NCI-H2081 (cell line): Measurements from ENCODE around the gene ZFC3H1.
A peak's percentile ranks its signal among the peaks of the same experiment; 100 is the strongest.
"Not testable (repeated sequence)": the region's sequence is repeated elsewhere in the genome, so short reads cannot be mapped to it uniquely, and the experiment has no call there.

ENCODE experiments used
- DNase-seq, 2 experiments: peaks; one replicate each; lab custom pipeline; 2025; lab: John Stamatoyannopoulos, UW

Gene ZFC3H1

GRCh38 chr12:71663561-71664410, at the start of gene ZFC3H1, which contains the start of gene THAP2:
Gene ZFC3H1, minus strand, starts transcription at chr12:71663848. Its CDS starts 238 bp downstream, at chr12:71663610.
Gene THAP2, plus strand, starts transcription at chr12:71664301. Its CDS starts 209 bp downstream, at chr12:71664510.
- peak; percentile 97 to 100 for DNase-seq

- no peak for DNase-seq
Measured at GRCh38 chr12:71710276-71711125, 46.9 kb upstream of the ZFC3H1 start.

- no peak for DNase-seq
Measured at GRCh38 chr12:71708658-71709057, 45.0 kb upstream of the ZFC3H1 start.

- DNase-seq, result no peak
Measured at GRCh38 chr12:71704920-71705319, 41.3 kb upstream of the ZFC3H1 start.

- no peak for DNase-seq
Measured at GRCh38 chr12:71703206-71703605, 39.6 kb upstream of the ZFC3H1 start.

- DNase-seq, result no peak
Measured at GRCh38 chr12:71702590-71702989, 38.9 kb upstream of the ZFC3H1 start.

- DNase-seq, result not testable (repeated sequence)
Measured at GRCh38 chr12:71702181-71702580, 38.5 kb upstream of the ZFC3H1 start.

- no peak for DNase-seq
Measured at GRCh38 chr12:71695782-71696181, 32.1 kb upstream of the ZFC3H1 start.

- no peak for DNase-seq
Measured at GRCh38 chr12:71694099-71694820, 30.6 kb upstream of the ZFC3H1 start.

GRCh38 chr12:71693651-71694050, 30.0 kb upstream of the ZFC3H1 start:
- not testable (repeated sequence) for DNase-seq

- no peak for DNase-seq
Measured at GRCh38 chr12:71693126-71693525, 29.5 kb upstream of the ZFC3H1 start.

GRCh38 chr12:71691504-71692129, 28.0 kb upstream of the ZFC3H1 start:
- peak in 1 of 2 experiments; percentile 18 for DNase-seq

GRCh38 chr12:71688961-71689570, 25.4 kb upstream of the ZFC3H1 start:
- no peak for DNase-seq

GRCh38 chr12:71687172-71687571, 23.5 kb upstream of the ZFC3H1 start:
- DNase-seq, result not testable (repeated sequence)

GRCh38 chr12:71686658-71687025, 23.0 kb upstream of the ZFC3H1 start:
- no peak for DNase-seq

GRCh38 chr12:71685914-71686657, 22.4 kb upstream of the ZFC3H1 start, which contains the start of gene TMEM19:
Gene TMEM19, plus strand, starts transcription at chr12:71686082. Its CDS starts 599 bp downstream, at chr12:71686681.
- peak; percentile 87 to 91 for DNase-seq

GRCh38 chr12:71685312-71685906, 21.8 kb upstream of the ZFC3H1 start:
- no peak for DNase-seq

- DNase-seq, result no peak
Measured at GRCh38 chr12:71684081-71684480, 20.4 kb upstream of the ZFC3H1 start.

- DNase-seq, result no peak
Measured at GRCh38 chr12:71683633-71684032, 20.0 kb upstream of the ZFC3H1 start.

GRCh38 chr12:71682466-71682865, 18.8 kb upstream of the ZFC3H1 start:
- no peak for DNase-seq
